ENCODE data around the gene C16orf89.
"Not testable (repeated sequence)": the region's sequence is repeated elsewhere in the genome, so short reads cannot be mapped to it uniquely, and the experiment has no call there.

- TF ChIP-seq POLR2AphosphoS5 (IDR thresholded peaks at IDR 0.05; ENCODE audit: low read depth, low read length); JUND (IDR thresholded peaks at IDR 0.05); SP1 (IDR thresholded peaks at IDR 0.05; ENCODE audit: low read depth); EZH2 (IDR thresholded peaks at IDR 0.05); POLR2A (IDR thresholded peaks at IDR 0.05; ENCODE audit: borderline replicate concordance, extremely low read depth, insufficient read depth, insufficient read length); ATF3 (IDR thresholded peaks at IDR 0.05): not testable (repeated sequence)
- TF ChIP-seq, protein P1, sequence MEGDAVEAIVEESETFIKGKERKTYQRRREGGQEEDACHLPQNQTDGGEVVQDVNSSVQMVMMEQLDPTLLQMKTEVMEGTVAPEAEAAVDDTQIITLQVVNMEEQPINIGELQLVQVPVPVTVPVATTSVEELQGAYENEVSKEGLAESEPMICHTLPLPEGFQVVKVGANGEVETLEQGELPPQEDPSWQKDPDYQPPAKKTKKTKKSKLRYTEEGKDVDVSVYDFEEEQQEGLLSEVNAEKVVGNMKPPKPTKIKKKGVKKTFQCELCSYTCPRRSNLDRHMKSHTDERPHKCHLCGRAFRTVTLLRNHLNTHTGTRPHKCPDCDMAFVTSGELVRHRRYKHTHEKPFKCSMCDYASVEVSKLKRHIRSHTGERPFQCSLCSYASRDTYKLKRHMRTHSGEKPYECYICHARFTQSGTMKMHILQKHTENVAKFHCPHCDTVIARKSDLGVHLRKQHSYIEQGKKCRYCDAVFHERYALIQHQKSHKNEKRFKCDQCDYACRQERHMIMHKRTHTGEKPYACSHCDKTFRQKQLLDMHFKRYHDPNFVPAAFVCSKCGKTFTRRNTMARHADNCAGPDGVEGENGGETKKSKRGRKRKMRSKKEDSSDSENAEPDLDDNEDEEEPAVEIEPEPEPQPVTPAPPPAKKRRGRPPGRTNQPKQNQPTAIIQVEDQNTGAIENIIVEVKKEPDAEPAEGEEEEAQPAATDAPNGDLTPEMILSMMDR (IDR thresholded peaks at IDR 0.05 in 2 of 3, conservative IDR thresholded peaks at IDR 0.05 in 1 of 3; ENCODE audit: borderline replicate concordance in 1 of 3, insufficient read depth in 1 of 3, low read depth in 2 of 3, low read length in 2 of 3): not testable (repeated sequence)
Measured at GRCh38 chr16:5098221-5099159, 32.7 kb upstream of the C16orf89 start.
